D721Med (cell line): ENCODE results near the gene CHST2.

Experiments
- DNase-seq: peaks from one replicate; pipeline ENCODE4 v3.0.0; 2011; ENCODE audit warnings: low spot score; ENCODE audit not compliant: insufficient read length
- FAIRE-seq: peaks from 2 replicates; lab custom pipeline; 2011; peaks lifted over from hg19 to GRCh38; lab: Jason Lieb, UNC
- CTCF ChIP-seq: IDR thresholded peaks from 2 replicates; pipeline ENCODE4 v1.5.1; 2012; ENCODE audit warnings: mild to moderate bottlenecking, control low read depth; ENCODE audit not compliant: insufficient read depth; ENCODE audit errors: missing control alignments

The CHST2 gene

GRCh38 chr3:143137435-143138036 lies 18.0 kb downstream of the CHST2 start:
- no peak for TF ChIP-seq CTCF
- DNase-seq (no peak), FAIRE-seq (no peak)

- no peak for TF ChIP-seq CTCF
- FAIRE-seq (no peak), DNase-seq (no peak)
These were observed 19.4 kb downstream of the CHST2 start for GRCh38 chr3:143138953-143139352.

- DNase-seq (no peak), FAIRE-seq (no peak)
These were observed 20.2 kb downstream of the CHST2 start for GRCh38 chr3:143139762-143140161.

GRCh38 chr3:143140550-143140949 lies 21.0 kb downstream of the CHST2 start:
- no peak for FAIRE-seq

More at GRCh38 chr3:143139762-143140161, 20.2 kb downstream of the CHST2 start:
- no peak for TF ChIP-seq CTCF

GRCh38 chr3:143142354-143142753 lies 22.8 kb downstream of the CHST2 start:
- no peak for DNase-seq
- TF ChIP-seq CTCF = no peak
- FAIRE-seq = no peak

More at GRCh38 chr3:143140550-143140949, 21.0 kb downstream of the CHST2 start:
- TF ChIP-seq CTCF = no peak
- no peak for DNase-seq

GRCh38 chr3:143145906-143146305 lies 26.3 kb downstream of the CHST2 start:
- DNase-seq = no peak
- TF ChIP-seq CTCF = no peak
- no peak for FAIRE-seq

- DNase-seq (no peak), FAIRE-seq (no peak)
- no peak for TF ChIP-seq CTCF
These were observed 27.1 kb downstream of the CHST2 start for GRCh38 chr3:143146486-143147274.
